Measurements from ENCODE around the gene MINDY1. TPM values are rescaled to one million over a fixed set of nuclear protein-coding genes. Genes with fewer than 3 reads are reported as not detected.

MINDY1 gene
- total RNA-seq, 1 donor from 2014 or later = 5.5 TPM

DNA sequence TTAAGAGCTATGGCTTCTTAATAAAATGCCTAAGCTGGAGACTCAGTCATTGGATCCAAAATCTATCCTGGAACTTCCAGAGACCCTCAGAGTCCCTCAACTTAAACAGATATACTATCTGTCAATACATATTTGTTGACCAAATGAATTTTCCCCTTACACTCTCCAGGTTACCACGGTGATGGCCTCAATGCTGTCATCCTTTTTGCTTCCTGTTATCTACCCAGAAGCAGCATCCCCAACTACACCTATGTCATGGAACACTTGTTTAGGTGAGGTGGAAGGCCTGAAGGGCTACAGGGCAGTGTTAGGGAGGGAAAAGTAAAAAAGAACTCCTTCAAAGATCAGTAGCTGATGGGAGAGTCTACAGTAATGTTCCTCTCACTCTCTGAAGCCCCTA lies 36.5 kb upstream of the MINDY1 start:
- TF ChIP-seq, protein P1, sequence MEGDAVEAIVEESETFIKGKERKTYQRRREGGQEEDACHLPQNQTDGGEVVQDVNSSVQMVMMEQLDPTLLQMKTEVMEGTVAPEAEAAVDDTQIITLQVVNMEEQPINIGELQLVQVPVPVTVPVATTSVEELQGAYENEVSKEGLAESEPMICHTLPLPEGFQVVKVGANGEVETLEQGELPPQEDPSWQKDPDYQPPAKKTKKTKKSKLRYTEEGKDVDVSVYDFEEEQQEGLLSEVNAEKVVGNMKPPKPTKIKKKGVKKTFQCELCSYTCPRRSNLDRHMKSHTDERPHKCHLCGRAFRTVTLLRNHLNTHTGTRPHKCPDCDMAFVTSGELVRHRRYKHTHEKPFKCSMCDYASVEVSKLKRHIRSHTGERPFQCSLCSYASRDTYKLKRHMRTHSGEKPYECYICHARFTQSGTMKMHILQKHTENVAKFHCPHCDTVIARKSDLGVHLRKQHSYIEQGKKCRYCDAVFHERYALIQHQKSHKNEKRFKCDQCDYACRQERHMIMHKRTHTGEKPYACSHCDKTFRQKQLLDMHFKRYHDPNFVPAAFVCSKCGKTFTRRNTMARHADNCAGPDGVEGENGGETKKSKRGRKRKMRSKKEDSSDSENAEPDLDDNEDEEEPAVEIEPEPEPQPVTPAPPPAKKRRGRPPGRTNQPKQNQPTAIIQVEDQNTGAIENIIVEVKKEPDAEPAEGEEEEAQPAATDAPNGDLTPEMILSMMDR (IDR thresholded peaks at IDR 0.05; ENCODE audit: insufficient read depth, low read length, severe bottlenecking) = no peak
- FAIRE-seq (peak; percentile 84), DNase-seq (ENCODE audit: low read depth) (no peak)
- H3K27me3 ChIP-seq (ENCODE audit: control insufficient read depth, insufficient read depth, low read length) = no peaks in the 10 kb centered on the region
- no peaks in the 10 kb centered on the region for H3K36me3 ChIP-seq (ENCODE audit: control insufficient read depth, insufficient read depth, low read length)
- H3K4me3 ChIP-seq (ENCODE audit: low read depth, low read length) = no peak overlapping the region

DNA sequence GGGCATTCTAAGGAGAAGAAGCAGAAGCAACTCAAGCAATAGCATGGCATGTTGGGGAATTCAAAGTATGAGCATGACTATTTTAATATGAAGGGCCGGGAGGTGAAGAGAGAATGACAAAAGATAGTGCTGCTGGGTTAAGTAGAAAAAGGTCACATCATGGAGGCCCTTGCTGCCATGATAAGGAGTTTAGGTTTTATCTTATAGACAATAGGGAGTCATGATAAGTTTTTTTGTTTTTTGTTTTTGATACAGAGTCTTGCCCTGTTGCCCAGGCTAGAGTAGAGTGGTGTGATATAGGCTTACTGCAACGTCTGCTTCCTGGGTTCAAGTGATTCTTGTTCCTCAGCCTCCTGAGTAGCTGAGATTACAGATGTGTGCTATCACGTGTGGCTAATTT lies 32.8 kb upstream of the MINDY1 start:
- Histone ChIP-seq H3K4me3 (ENCODE audit: low read depth, low read length) (no peak overlapping the region), H3K36me3 (ENCODE audit: control insufficient read depth, insufficient read depth, low read length) (no peaks in the 10 kb centered on the region), H3K27me3 (ENCODE audit: control insufficient read depth, insufficient read depth, low read length) (no peaks in the 10 kb centered on the region)
- DNase-seq (ENCODE audit: low read depth) (no peak), FAIRE-seq (no peak)
- TF ChIP-seq, protein P1 (IDR thresholded peaks at IDR 0.05; ENCODE audit: insufficient read depth, low read length, severe bottlenecking) = no peak

- peak overlapping the region; percentile 29 for H3K4me3 ChIP-seq (ENCODE audit: low read depth, low read length)
- DNase-seq (ENCODE audit: low read depth) (no peak), FAIRE-seq (no peak)
- peaks cover 2% of the 10 kb centered on the region for H3K36me3 ChIP-seq (ENCODE audit: control insufficient read depth, insufficient read depth, low read length)
- H3K27me3 ChIP-seq (ENCODE audit: control insufficient read depth, insufficient read depth, low read length) = no peaks in the 10 kb centered on the region
- TF ChIP-seq, protein P1 (IDR thresholded peaks at IDR 0.05; ENCODE audit: insufficient read depth, low read length, severe bottlenecking) = no peak
Measured at GRCh38 chr1:151037032-151037431, 30.3 kb upstream of the MINDY1 start.

DNA sequence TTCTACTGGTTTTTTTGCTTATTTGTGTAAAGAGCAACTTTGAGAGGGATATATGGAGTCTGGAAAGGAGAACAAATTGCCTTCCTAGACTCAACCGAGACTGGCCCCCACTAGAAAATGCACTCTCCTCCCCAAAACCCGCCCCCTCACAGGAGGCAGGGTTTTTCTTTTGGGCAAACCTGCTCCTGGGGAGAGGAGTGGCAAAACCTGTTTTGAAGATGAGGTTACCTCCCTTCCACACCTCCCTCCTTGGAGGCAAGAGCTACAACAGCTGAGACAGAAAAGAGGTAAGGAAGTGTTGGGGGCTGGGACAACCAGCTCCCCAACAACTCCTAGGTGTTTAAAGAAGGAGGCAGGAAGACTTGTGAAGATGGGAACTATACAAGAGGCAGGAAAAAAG lies 29.7 kb upstream of the MINDY1 start, which contains the start of gene BNIPL:
Gene BNIPL (plus strand): TSS at position 231 of the 400 bp plus-strand sequence. CDS start 140 bp downstream, at position 371.
- H3K27me3 ChIP-seq (ENCODE audit: control insufficient read depth, insufficient read depth, low read length) = no peaks in the 10 kb centered on the region
- TF ChIP-seq, protein P1 (IDR thresholded peaks at IDR 0.05; ENCODE audit: insufficient read depth, low read length, severe bottlenecking) = no peak
- H3K36me3 ChIP-seq (ENCODE audit: control insufficient read depth, insufficient read depth, low read length) = peaks cover 2% of the 10 kb centered on the region
- DNase-seq (ENCODE audit: low read depth) = peak; percentile 54
- FAIRE-seq = no peak
- H3K4me3 ChIP-seq (ENCODE audit: low read depth, low read length) = peak within 1 kb of the TSS; percentile 29

- DNase-seq (ENCODE audit: low read depth) = no peak
- H3K36me3 ChIP-seq (ENCODE audit: control insufficient read depth, insufficient read depth, low read length) = peaks cover 2% of the 10 kb centered on the region
- H3K4me3 ChIP-seq (ENCODE audit: low read depth, low read length) = no peak overlapping the region
- no peak for FAIRE-seq
- TF ChIP-seq, protein P1 (IDR thresholded peaks at IDR 0.05; ENCODE audit: insufficient read depth, low read length, severe bottlenecking) = no peak
- H3K27me3 ChIP-seq (ENCODE audit: control insufficient read depth, insufficient read depth, low read length) = no peaks in the 10 kb centered on the region
Measured at GRCh38 chr1:151035167-151035566, 28.5 kb upstream of the MINDY1 start.

- H3K27me3 ChIP-seq (ENCODE audit: control insufficient read depth, insufficient read depth, low read length) = no peaks in the 10 kb centered on the region
- peaks cover 3% of the 10 kb centered on the region for H3K36me3 ChIP-seq (ENCODE audit: control insufficient read depth, insufficient read depth, low read length)
- no peak overlapping the region for H3K4me3 ChIP-seq (ENCODE audit: low read depth, low read length)
- FAIRE-seq = no peak
- TF ChIP-seq, protein P1 (IDR thresholded peaks at IDR 0.05; ENCODE audit: insufficient read depth, low read length, severe bottlenecking) = no peak
- no peak for DNase-seq (ENCODE audit: low read depth)
Measured at GRCh38 chr1:151032164-151032563, 25.5 kb upstream of the MINDY1 start.
